Ovary (tissue), 9 donors: ENCODE data around the gene HLA-DMB. TPM values are rescaled to one million over a fixed set of nuclear protein-coding genes. Genes with fewer than 3 reads are reported as not detected.

Experiments
- DNase-seq, 5 donors: peaks; one replicate each; pipeline ENCODE4 v3.0.0-alpha.2; 2019 to 2020
- H3K27ac ChIP-seq, 2 donors: fragments of 200-600 bp; one replicate each; pipeline versions ENCODE4 v1.5.1 to v1.8.0; 2019 to 2022
- H3K27me3 ChIP-seq: fragments of 200-600 bp; one replicate; pipeline ENCODE4 v1.8.0; 2022
- H3K36me3 ChIP-seq: fragments of 200-600 bp; sonication (generic); one replicate; pipeline ENCODE4 v1.5.1; 2019
- H3K4me1 ChIP-seq: one replicate; pipeline ENCODE4 v1.8.1; 2013; ENCODE audit warnings: mild to moderate bottlenecking, moderate library complexity; ENCODE audit not compliant: insufficient read depth
- H3K4me3 ChIP-seq: fragments of 200-600 bp; sonication (generic); one replicate; pipeline ENCODE4 v1.5.1; 2017
- H3K9me3 ChIP-seq, 2 donors: fragments of 200-600 bp in 1 of 2; sonication (generic) in 1 of 2; one replicate each; pipeline versions ENCODE4 v1.5.1 to v1.8.1; 2013 to 2019; ENCODE audit warnings: mild to moderate bottlenecking in 1 of 2, moderate library complexity in 1 of 2
- CTCF ChIP-seq, 3 donors: fragments of 450-650 bp in 2 of 3; fragments of 200-600 bp in 1 of 3; IDR thresholded peaks; one replicate each; pipeline versions ENCODE4 v1.5.1 to v1.8.0; 2016 to 2022; ENCODE audit warnings: antibody characterized with exemption in 3 of 3, mild to moderate bottlenecking in 1 of 3
- EP300 ChIP-seq: sonication (generic); formaldehyde crosslinking; IDR thresholded peaks from one replicate; pipeline ENCODE4 v1.6.1; 2017; ENCODE audit warnings: antibody characterized with exemption
- POLR2A ChIP-seq: fragments of 450-650 bp; IDR thresholded peaks from one replicate; pipeline ENCODE4 v1.6.1; 2017; ENCODE audit warnings: antibody characterized with exemption, mild to moderate bottlenecking, moderate library complexity
- WGBS, 3 donors: extraction: QIAGEN DNeasy Blood & Tissue Kit in 1 of 3; methylation state at CpG; one replicate each; pipeline versions ENCODE4 v1.1.5 to v1.1.7; 2013 to 2017; 5-methylcytosine and 5-hydroxymethylcytosine counted together
- intact Hi-C, 4 donors: fragments of 100-400 bp; cut with DNase I; formaldehyde crosslinking; loops; one replicate each; pipeline versions ENCODE4 v1.11.0 to v1.15.1; 2022 to 2023
- polyA plus RNA-seq, 2 donors: library from polyadenylated mRNA; stranded (reverse); fragments of 200-250 nt in 1 of 2; fragments of 350-450 nt in 1 of 2; fragmentation: Illumina TruSeq in 1 of 2; extraction: RNeasy Lipid Tissue Mini Kit (QIAGEN cat#74804) in 1 of 2; gene quantifications; one replicate each; pipeline ENCODE4 v1.2.3, GENCODE V29; 2013 to 2014
- total RNA-seq, 7 donors: library from RNA; depleted of rRNA in 2 of 7; stranded (reverse); fragments of >200 nt in 2 of 7; fragmentation: NEBNext Ultra II Directional in 3 of 7; extraction: Animal tissue kit (Norgen Biotek cat#: 25700) in 3 of 7; gene quantifications; one replicate each; pipeline versions ENCODE4 v1.1.0 to v1.2.4, GENCODE V29; 2016 to 2023
- donor health status: DM: no; HTN: no; CAD: no; lungs with moderate emphysema.
- donor health status: DM: no; HTN: no; CAD: no.
- donor health status: Bipolar disorder and iron deficiency.
- donor health status: DM: yes; HTN: yes; CAD: no.
- donor health status: DM: no; HTN: no; CAD: no.
- donor health status: DM: yes; HTN: yes; CAD: no.

The HLA-DMB gene
- total and polyA plus RNA-seq, 9 donors: 4.3 to 70.0 (median 12.0) TPM

GRCh38 chr6:32979720-32980487 lies 39.1 kb upstream of the HLA-DMB start:
- Histone ChIP-seq H3K9me3 (no peaks in the 10 kb centered on the region), H3K4me3 (no peak overlapping the region), H3K4me1 (peaks cover 2% of the 10 kb centered on the region), H3K27me3 (no peaks in the 10 kb centered on the region), H3K36me3 (peaks cover 3% of the 10 kb centered on the region), H3K27ac (no peak overlapping the region)
- intact Hi-C loops: loop anchor here (5.0 to 10.0 kb wide), 4 partner anchors 43 to 785 kb away; partner anchors contain the start of genes GPSM3 (in 1 of the 4) and PBX2 (in 1 of the 4)
- TF ChIP-seq CTCF (IDR thresholded peaks at IDR 0.05) (no peak), EP300 (no peak)
- WGBS, 3 donors: 82 to 86% (median 84%) methylated on average over 12 of the region's 12 CpGs
- DNase-seq: no peak

- Histone ChIP-seq H3K4me1 (peaks cover 3% of the 10 kb centered on the region), H3K9me3 (no peaks in the 10 kb centered on the region), H3K36me3 (peaks cover 3% of the 10 kb centered on the region), H3K27me3 (no peaks in the 10 kb centered on the region), H3K4me3 (no peak overlapping the region), H3K27ac (no peak overlapping the region)
- DNase-seq: no peak
- intact Hi-C loops: loop anchor here in 1 of 4 donors (10.0 kb wide), 1 partner anchor 783 kb away; the partner anchor contains the start of genes GPSM3 and PBX2
- 48 to 58% (median 49%) methylated on average over 7 of the region's 7 CpGs for WGBS, 3 donors
- no peak for TF ChIP-seq CTCF (IDR thresholded peaks at IDR 0.05)
- no peak for TF ChIP-seq EP300
- TF ChIP-seq POLR2A: no peak
These were observed 37.1 kb upstream of the HLA-DMB start for GRCh38 chr6:32977953-32978324.

GRCh38 chr6:32977272-32977952 lies 36.6 kb upstream of the HLA-DMB start:
- TF ChIP-seq CTCF (IDR thresholded peaks at IDR 0.05) (no peak), POLR2A (no peak), EP300 (no peak)
- DNase-seq: no peak
- Histone ChIP-seq H3K4me1 (peaks cover 3% of the 10 kb centered on the region), H3K36me3 (peaks cover 3% of the 10 kb centered on the region), H3K27ac (no peak overlapping the region), H3K9me3 (no peaks in the 10 kb centered on the region), H3K27me3 (no peaks in the 10 kb centered on the region), H3K4me3 (no peak overlapping the region)
- WGBS, 3 donors: 49 to 56% (median 54%) methylated on average over 10 of the region's 10 CpGs
- intact Hi-C loops: loop anchor here in 1 of 4 donors (10.0 kb wide), 1 partner anchor 783 kb away; the partner anchor contains the start of genes GPSM3 and PBX2

- WGBS, 3 donors: 68 to 76% (median 69%) methylated on average over 7 of the region's 7 CpGs
- DNase-seq: no peak
- Histone ChIP-seq H3K36me3 (peaks cover 3% of the 10 kb centered on the region), H3K27ac (no peak overlapping the region), H3K9me3 (no peaks in the 10 kb centered on the region), H3K4me1 (peaks cover 3% of the 10 kb centered on the region), H3K27me3 (no peaks in the 10 kb centered on the region), H3K4me3 (no peak overlapping the region)
- intact Hi-C loops: loop anchor here in 1 of 4 donors (10.0 kb wide), 1 partner anchor 782 kb away; the partner anchor contains the start of genes GPSM3 and PBX2
- TF ChIP-seq EP300: no peak
These were observed 35.7 kb upstream of the HLA-DMB start for GRCh38 chr6:32976334-32977069.
